Islet precursor cell (in vitro differentiated cells): ENCODE results near the gene POMP.

Experiments used
- DNase-seq: peaks from one replicate; pipeline ENCODE4 v3.0.0-alpha.2; 2018

Gene POMP, protein sequence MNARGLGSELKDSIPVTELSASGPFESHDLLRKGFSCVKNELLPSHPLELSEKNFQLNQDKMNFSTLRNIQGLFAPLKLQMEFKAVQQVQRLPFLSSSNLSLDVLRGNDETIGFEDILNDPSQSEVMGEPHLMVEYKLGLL

GRCh38 chr13:28658796-28659620 lies at the start of gene POMP:
TSS of gene POMP (plus strand) at chr13:28659130. CDS start at chr13:28659185, 55 bp downstream.
- peak; percentile 95 for DNase-seq

- DNase-seq: no peak
These were observed 49.5 kb upstream of the POMP start for GRCh38 chr13:28609381-28609780.

DNA sequence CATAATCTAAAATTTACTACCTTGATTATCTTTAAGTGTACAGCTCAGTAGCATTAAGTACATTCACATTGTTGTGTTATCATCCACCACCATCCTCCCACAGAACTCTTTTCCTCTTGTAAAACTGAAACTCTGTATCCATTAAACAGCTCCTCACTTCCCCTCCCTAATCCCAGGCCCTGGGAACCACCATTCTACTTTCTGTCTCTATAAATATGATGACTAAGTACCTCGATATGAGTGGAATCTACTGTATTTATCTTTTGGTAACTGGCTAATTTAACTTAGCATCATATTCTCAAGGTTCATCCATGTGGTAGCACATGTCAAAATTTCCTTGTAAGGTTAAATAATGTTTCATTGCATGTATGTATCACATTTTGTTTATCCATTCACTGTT lies 49.0 kb upstream of the POMP start:
- DNase-seq: peak; percentile 61

DNA sequence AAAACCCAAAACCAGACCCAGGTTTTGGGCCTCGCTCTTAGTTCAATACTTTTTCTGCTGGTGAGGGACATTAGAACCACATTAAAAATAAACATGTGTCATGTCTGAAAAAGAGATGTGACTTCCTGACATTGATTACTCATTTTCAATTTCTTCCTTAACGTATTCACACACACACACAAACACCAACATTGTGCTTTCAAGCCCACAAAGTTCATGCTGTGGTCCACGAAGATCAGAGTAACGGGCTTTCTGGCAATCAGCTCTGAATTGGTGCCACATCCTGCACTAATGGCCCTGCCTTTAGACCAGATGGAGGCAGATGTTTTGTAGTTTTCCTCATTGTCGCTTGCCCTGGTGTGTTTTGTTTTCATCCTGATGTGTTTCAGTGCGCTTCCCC lies 47.9 kb upstream of the POMP start:
- DNase-seq: no peak

- peak; percentile 82 for DNase-seq
These were observed 47.2 kb upstream of the POMP start for GRCh38 chr13:28611654-28612131.

DNA sequence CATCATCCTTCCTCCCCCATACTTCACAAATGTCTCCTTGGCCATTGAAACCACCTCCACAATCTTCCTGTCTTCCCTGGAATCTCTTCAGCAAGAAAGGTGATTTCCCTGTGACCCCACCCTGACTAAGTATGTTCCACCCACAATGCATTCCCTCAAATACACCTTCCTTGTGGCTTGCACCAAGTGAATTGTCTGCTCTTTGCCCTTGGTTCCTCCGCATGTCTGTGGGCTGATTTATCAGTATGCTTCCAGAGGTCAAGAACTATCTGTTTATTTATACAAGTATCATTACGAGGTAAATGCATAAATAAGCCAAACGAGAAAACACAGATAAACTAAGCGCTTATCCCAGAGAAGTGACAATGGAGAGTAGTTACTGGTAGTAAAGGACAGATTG lies 45.4 kb upstream of the POMP start:
- DNase-seq: no peak

DNA sequence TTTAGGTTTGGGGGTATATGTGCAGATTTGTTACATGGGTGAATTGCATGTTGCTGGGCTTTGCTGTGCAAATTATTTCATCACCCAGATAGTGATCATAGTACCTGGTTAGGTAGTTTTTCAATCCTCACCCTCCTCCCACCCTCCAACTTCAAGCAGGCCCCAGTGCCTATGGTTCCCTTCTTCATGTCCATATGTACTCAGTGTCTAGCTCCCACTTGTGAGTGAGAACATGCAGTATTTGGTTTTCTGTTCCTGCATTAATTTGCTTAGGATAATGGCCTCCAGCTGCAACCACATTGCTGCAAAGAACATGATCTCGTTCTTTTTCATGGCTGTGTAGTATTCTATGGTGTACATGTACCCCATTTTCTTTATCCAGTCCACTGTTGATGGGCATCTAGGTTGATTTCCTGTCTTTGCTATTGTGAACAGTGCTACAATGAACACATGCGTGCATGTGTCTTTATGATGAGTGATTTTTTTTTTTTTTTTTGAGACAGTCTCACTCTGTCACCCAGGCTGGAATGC lies 42.9 kb upstream of the POMP start:
- DNase-seq: no peak

DNA sequence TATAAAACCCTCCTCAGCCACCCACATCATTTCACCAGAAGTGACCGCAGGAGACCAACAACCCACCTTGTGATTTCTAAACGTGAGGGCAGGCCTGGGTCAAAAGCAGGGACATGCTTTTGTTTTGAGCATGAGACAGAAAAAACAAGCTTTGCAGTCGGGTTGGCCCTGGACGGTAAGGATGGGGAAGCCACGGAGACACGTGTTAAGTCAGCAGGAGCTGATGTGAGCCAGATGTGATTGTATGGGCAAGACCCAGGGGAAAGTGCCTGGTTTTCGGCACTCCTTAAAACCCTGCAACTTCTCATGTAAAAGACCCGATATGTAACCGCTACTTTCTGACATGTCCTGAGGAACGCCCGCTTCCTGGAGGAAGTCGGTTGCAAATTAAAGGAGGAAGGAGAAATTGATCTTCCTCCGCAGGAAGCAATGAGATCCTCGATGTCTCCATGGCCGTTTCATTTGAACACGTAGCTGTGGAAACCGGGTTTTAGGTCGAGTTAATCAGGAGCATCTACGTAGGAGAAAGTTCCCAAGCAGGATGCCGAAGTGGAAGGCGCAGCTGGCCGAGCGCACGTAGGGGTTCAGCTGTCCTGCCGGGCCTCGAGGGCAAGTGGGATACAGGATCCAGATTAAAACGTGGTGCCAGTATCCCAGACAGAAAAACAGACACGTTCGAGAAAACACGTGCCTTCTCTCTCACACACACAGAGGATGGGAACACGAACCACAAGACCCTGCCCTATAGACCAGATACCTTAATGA lies 40.5 kb upstream of the POMP start:
- no peak for DNase-seq

DNA sequence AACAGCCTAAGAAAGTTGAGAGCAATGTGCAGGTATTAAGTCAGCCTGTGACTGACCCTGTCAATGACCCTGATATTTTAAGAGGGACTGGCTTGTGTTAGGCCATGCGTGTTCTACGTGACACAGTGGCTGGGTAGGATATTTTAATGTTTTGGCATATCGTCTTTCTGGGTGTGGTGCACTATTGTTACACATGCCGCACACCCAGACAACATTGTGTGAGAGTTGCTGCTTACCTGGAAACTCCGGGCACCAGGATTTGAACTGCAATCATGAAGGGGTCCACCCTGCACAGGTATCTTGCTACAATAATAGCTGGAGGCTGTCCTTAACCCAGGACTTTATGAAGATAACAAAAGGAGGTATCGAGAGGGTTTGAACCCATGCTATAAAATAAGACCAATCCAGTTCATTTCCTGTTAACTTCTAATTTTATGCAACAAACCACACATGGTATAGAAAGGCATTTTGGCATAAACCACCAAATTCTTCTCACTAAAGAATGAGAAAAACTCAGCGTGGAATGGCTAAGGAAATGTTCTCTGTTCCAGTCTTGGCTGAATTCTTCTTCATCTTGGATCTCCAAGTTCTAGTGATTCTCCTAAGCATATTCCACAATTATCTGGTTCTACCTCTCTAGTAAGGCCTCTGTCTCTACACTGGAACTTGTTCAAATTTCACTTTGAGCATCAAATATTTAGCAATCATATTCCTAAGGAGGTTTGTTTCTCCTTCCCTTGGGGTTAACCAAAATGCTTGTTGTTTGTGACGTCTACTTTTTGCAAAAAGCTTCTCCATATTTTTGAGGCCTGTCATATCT lies 38.7 kb upstream of the POMP start:
- no peak for DNase-seq

DNA sequence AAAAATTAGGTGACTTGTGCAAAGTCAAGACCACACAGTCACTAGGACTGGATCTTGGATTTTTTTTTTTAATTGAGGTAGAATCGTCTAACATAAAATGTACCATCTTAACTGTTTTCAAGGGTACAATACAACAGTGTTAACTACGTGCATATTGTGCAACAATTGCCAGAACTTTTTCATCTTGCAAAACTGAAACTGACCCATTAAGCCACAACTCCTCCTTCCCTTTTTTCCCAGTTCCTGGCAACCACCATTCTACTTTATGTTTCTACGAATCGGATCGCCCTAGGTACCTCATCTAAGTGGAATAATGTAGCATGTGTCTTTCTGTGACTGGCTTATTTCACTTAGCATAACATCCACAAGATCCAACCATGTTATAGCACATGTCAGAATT lies 37.5 kb upstream of the POMP start:
- DNase-seq: no peak

DNA sequence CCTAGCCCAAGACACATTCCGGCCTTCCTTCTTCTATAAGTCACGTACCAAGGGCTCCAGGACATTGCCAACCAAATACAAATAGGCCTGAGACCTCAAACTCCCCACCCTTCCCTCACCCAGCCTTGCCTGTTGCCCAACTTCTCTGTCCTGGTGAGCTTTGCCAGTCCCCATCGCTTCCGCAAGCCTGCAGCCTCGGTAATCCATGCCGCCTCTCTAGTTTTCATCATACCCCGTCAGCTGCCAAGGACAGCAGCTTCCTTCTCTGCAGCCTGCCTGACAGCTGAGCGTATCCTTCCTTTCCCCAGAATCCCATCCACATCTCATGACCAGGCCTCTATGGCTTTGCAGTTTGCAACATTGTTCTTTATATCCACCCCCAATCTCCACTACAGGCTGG lies 36.6 kb upstream of the POMP start:
- no peak for DNase-seq

GRCh38 chr13:28623782-28624706 lies 34.9 kb upstream of the POMP start:
- peak; percentile 76 for DNase-seq

DNA sequence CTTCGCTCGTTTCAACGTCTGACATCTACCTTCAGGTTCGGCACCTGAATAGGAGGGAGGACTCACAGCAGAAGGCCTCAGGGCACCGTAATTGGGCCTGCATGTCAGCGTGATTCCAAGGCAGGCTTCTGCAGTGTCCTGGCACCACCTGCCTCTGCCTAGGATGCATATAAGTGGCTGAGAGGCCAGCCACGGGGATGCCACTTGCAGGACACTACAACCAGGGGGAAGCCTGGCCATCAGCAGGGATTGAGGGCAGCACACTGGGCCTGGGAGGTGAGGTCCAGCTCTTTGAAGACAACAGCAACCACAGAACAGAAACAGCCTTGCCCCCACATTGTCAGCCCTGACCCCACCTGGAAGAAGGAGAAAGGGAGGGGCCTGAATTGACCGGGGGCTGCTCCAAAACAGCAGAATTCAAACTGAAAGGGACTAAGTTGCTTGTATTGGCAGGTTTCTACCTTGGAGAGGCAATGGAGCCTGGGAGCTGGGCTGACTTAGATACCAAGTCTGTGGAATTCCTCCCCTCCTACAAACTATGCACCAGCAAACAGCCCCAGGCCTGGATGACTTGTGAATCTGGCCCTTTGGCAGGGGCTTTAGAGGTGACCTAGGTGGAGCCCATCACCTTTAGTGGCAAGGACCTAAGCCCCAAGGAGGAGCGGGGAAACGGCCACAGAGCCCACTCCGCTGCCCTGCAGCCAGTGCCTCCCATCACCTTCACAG lies 34.1 kb upstream of the POMP start:
- peak; percentile 67 for DNase-seq

DNA sequence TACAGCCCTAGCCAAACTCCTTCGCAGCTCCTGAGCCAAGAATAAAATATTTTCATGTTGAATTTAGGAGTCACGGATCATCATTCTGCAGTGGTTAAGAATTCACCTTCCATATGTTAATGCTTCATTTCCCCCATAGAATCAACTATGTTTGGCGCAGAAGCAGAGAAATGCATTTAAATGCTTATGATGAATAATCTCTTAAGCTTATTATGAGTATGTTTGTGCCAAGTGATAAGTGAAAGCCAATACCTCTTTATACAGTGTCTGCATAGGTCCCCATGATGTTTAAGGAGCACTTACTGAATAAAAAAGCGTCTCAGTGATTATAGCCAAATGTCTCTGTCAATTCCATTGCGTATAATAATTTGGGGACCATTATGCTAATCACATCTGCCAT lies 32.7 kb upstream of the POMP start:
- no peak for DNase-seq

DNA sequence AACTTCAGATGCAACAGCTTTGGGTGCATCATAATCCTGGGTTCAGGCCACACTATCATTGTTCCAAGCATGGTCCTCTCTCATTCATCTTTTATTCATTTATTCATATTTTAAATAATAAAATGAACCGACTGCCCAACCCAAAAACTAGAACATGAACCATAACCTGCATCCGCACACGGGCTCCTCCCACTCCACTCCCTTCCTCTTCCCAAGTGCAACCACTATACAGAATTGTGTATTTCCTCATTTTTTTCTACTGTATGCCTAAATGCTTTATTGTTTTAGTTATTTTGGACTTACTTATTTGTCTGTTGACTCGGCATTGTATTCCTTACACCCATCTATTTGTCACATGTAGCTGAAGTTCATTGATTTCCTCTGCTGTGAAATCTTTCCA lies 30.7 kb upstream of the POMP start:
- no peak for DNase-seq

DNA sequence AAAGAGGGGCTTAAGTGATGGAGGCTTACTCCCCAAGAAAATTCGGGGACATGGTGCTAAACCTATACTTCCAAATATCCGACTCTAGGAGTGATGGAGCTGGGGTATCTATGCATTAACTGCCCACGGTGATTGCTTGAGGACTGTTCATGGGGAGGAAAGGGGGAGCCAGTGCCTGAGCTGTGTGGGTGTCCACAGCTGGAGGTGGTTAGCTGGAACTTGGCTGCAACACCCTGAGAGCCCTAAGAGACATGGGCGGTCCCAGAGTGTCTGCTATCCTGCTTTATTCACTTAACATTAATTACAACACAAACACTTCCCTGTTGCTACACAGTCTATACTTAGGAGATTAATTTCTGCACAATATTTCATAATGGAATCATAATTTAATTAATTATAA lies 28.1 kb upstream of the POMP start:
- DNase-seq: no peak

- no peak for DNase-seq
These were observed 27.1 kb upstream of the POMP start for GRCh38 chr13:28631801-28632200.

- no peak for DNase-seq
These were observed 22.9 kb upstream of the POMP start for GRCh38 chr13:28636069-28636468.

GRCh38 chr13:28636677-28637317 lies 22.1 kb upstream of the POMP start:
- peak; percentile 83 for DNase-seq

DNA sequence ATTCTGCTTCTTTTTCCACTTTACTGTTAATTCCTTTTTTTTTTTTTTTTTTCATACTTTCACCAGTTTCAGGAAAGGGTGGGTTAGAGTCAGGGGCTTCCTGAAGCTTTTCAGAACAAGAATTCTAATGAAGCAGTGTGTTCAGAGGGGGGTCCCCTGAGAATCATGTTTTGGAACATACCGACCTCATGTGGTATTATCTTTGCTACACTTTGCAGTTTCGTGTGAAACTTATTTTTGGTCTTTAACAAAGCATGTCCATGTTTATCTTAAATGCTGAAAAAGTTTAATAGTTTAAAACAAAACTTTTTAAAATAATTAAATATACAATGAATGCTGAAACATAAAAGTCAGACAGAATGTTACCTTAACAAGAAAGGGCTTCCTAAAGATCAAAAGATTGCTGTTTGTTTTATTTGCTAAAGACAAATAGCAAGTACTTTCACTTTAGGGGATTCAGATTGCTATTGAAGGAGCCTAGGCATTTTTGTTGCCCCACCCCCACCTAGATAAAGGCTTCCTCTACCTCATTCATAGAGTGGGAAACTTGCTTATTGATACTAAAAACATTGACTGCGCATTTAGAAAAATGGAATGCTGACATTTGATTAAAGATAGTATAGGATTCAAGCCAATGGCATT lies 21.1 kb upstream of the POMP start:
- no peak for DNase-seq
